Globus pallidus (tissue), 1 donor: ENCODE measurements around the gene PTGDR2.

Experiments
- DNase-seq: peaks from one replicate; pipeline ENCODE4 v3.0.0-alpha.2; 2015; ENCODE audit warnings: low spot score

The PTGDR2 gene

GRCh38 chr11:60809691-60810090, 46.1 kb downstream of the PTGDR2 start:
- no peak for DNase-seq

- DNase-seq = no peak
Measured at GRCh38 chr11:60809249-60809648, 46.5 kb downstream of the PTGDR2 start.

GRCh38 chr11:60803273-60803936, 52.3 kb downstream of the PTGDR2 start:
- DNase-seq = no peak

- DNase-seq = no peak
Measured at GRCh38 chr11:60801194-60801593, 54.6 kb downstream of the PTGDR2 start.
